Caco-2 (cell line): ENCODE data around the gene AGFG1. TPM values are rescaled to one million over a fixed set of nuclear protein-coding genes. Genes with fewer than 3 reads are reported as not detected.
"Not testable (repeated sequence)": the region's sequence is repeated elsewhere in the genome, so short reads cannot be mapped to it uniquely, and the experiment has no call there.

Source experiments
- BruUV-seq: library from RNA; stranded (reverse); fragments of 400-500 nt; replicated peaks from 2 replicates; lab custom pipeline; 2021; lab: Mats Ljungman, UMichigan
- CTCF ChIA-PET: fragments of 300-600 bp; sonication (Branson Sonifier 250); formaldehyde crosslinking; loops from one replicate; lab custom pipeline; 2022; ENCODE audit warnings: antibody characterized with exemption; lab: Charles Lee
- POLR2A ChIA-PET: fragments of 300-600 bp; sonication (Branson Sonifier 250); formaldehyde crosslinking; loops from one replicate; lab custom pipeline; 2022; ENCODE audit warnings: antibody characterized with exemption; lab: Charles Lee
- DNase-seq, 2 experiments: peaks; one replicate each; pipeline versions ENCODE4 v3.0.0 to v3.0.0-alpha.2; 2020 to 2022
- H3K27me3 ChIP-seq: replicated peaks from 2 replicates; pipeline ENCODE4 v1.6.0; 2011; ENCODE audit warnings: low read length; ENCODE audit not compliant: control insufficient read depth, insufficient read depth
- H3K36me3 ChIP-seq: 2 replicates; pipeline ENCODE4 v1.5.1; 2011; ENCODE audit warnings: low read length; ENCODE audit not compliant: control insufficient read depth, insufficient read depth
- H3K4me1 ChIP-seq: fragments of 250-450 bp; sonication (Bioruptor Pico); 2 replicates; pipeline ENCODE4 v1.5.1; 2020; ENCODE audit warnings: mild to moderate bottlenecking
- H3K4me3 ChIP-seq: 2 replicates; pipeline ENCODE4 v1.5.1; 2011; ENCODE audit warnings: low read depth, mild to moderate bottlenecking, control low read depth, low read length
- H3K9me3 ChIP-seq: fragments of 250-450 bp; sonication (Bioruptor Pico); 2 replicates; pipeline ENCODE4 v1.5.1; 2020; ENCODE audit warnings: mild to moderate bottlenecking, moderate library complexity
- H3K27ac Mint-ChIP-seq: one replicate; pipeline ENCODE4 v1.8.0; 2022; ENCODE audit warnings: mixed read lengths; ENCODE audit not compliant: unreplicated experiment
- H3K27me3 Mint-ChIP-seq: one replicate; pipeline ENCODE4 v1.8.0; 2022; ENCODE audit warnings: mixed read lengths; ENCODE audit not compliant: insufficient read depth, unreplicated experiment
- H3K36me3 Mint-ChIP-seq: one replicate; pipeline ENCODE4 v1.8.0; 2022; ENCODE audit warnings: mild to moderate bottlenecking, mixed read lengths; ENCODE audit not compliant: insufficient read depth, unreplicated experiment
- H3K4me1 Mint-ChIP-seq: one replicate; pipeline ENCODE4 v1.8.0; 2022; ENCODE audit warnings: low read depth, mixed read lengths; ENCODE audit not compliant: unreplicated experiment
- H3K4me3 Mint-ChIP-seq: one replicate; pipeline ENCODE4 v1.8.0; 2022; ENCODE audit warnings: mild to moderate bottlenecking, moderate library complexity, mixed read lengths; ENCODE audit not compliant: unreplicated experiment
- H3K9me3 Mint-ChIP-seq: one replicate; pipeline ENCODE4 v1.8.0; 2022; ENCODE audit warnings: mixed read lengths; ENCODE audit not compliant: unreplicated experiment
- intact Hi-C: fragments of 100-400 bp; cut with micrococcal nuclease; formaldehyde crosslinking; loops from one replicate; pipeline ENCODE4 v1.10.0; 2022; ENCODE audit not compliant: unreplicated experiment
- total RNA-seq: library from RNA; stranded (reverse); gene quantifications from 2 replicates; pipeline ENCODE4 v1.2.3, GENCODE V29; 2022
- TF ChIP-seq, protein P1 (sequence below), 2 experiments: fragments of 200-600 bp in 1 of 2; IDR thresholded peaks; 1 replicate in 1 of 2; 2 replicates in 1 of 2; pipeline versions ENCODE4 v1.5.1 to v1.8.0; 2011 to 2022; ENCODE audit warnings: antibody characterized with exemption in 1 of 2, control low read depth in 1 of 2, inconsistent platforms in 1 of 2, low read depth in 1 of 2, low read length in 1 of 2, mild to moderate bottlenecking in 1 of 2, moderate library complexity in 1 of 2; ENCODE audit not compliant: insufficient read depth in 1 of 2, severe bottlenecking in 1 of 2, unreplicated experiment in 1 of 2

Gene AGFG1
- total RNA-seq, 1 experiment from 2014 or later, result 73.1 TPM

DNA sequence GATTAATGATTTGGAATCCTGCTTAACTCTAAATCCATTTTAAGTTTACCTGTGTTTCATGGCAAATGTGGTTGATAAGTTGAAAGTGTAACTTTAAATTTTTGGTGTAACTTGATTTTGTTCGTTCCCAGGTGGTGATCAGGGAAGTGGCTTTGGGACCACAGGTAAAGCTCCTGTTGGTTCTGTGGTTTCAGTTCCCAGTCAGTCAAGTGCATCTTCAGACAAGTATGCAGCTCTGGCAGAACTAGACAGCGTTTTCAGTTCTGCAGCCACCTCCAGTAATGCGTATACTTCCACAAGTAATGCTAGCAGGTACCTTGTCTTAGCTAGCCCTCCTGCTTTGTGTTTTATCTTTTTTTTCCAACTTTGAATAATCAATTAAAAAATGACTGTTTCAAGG is 62.8 kb downstream of the AGFG1 start:
- intact Hi-C loops, result no loop called here

DNA sequence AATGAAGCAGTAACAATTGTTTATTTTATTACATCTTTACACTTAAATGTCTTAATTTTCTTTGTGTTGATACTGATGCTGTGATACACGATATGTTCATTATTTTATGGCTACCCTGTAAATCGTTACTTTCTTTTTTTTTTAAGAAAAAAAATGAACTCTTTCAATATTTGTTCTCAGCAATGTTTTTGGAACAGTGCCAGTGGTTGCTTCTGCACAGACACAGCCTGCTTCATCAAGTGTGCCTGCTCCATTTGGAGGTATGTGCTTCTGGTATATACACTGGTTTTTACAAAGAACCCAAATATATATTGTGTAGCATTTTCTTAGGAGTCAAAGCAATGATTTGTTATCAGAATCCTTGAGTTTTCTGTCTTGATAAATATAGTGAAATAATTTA is 64.5 kb downstream of the AGFG1 start:
- CTCF ChIA-PET, result no interaction called here
- no peak overlapping the region for H3K4me3 Mint-ChIP-seq
- peaks cover 58% of the 10 kb centered on the region for H3K36me3 Mint-ChIP-seq
- POLR2A ChIA-PET, result interaction anchor here (0.6 kb wide), 1 partner anchor 32 kb away, joined by 3 read pairs; no protein-coding TSS in a partner anchor
- Histone ChIP-seq H3K36me3 (no peaks in the 10 kb centered on the region; the same call in 1 of the 2 replicates), H3K4me3 (no peak overlapping the region), H3K27me3 (no peaks in the 10 kb centered on the region), H3K4me1 (no peaks in the 10 kb centered on the region), H3K9me3 (no peaks in the 10 kb centered on the region)
- TF ChIP-seq, protein P1, sequence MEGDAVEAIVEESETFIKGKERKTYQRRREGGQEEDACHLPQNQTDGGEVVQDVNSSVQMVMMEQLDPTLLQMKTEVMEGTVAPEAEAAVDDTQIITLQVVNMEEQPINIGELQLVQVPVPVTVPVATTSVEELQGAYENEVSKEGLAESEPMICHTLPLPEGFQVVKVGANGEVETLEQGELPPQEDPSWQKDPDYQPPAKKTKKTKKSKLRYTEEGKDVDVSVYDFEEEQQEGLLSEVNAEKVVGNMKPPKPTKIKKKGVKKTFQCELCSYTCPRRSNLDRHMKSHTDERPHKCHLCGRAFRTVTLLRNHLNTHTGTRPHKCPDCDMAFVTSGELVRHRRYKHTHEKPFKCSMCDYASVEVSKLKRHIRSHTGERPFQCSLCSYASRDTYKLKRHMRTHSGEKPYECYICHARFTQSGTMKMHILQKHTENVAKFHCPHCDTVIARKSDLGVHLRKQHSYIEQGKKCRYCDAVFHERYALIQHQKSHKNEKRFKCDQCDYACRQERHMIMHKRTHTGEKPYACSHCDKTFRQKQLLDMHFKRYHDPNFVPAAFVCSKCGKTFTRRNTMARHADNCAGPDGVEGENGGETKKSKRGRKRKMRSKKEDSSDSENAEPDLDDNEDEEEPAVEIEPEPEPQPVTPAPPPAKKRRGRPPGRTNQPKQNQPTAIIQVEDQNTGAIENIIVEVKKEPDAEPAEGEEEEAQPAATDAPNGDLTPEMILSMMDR (IDR thresholded peaks at IDR 0.05; ENCODE audit: insufficient read depth in 1 of 2, low read depth in 1 of 2, low read length in 1 of 2, severe bottlenecking in 1 of 2, unreplicated experiment in 1 of 2), result no peak
- no peaks in the 10 kb centered on the region for H3K27me3 Mint-ChIP-seq
- H3K27ac Mint-ChIP-seq, result no peak overlapping the region
- no peak for DNase-seq
- H3K4me1 Mint-ChIP-seq, result no peaks in the 10 kb centered on the region
- BruUV-seq, result no TSS peak
- H3K9me3 Mint-ChIP-seq, result no peaks in the 10 kb centered on the region
- intact Hi-C loops, result no loop called here

More for the DNA sequence above, 62.8 kb downstream of the AGFG1 start:
- Histone ChIP-seq H3K27me3 (no peaks in the 10 kb centered on the region), H3K9me3 (no peaks in the 10 kb centered on the region), H3K36me3 (no peaks in the 10 kb centered on the region; the same call in 1 of the 2 replicates), H3K4me1 (no peaks in the 10 kb centered on the region), H3K4me3 (no peak overlapping the region)
- ChIA-PET POLR2A (no interaction called here), CTCF (interaction anchor here (0.5 kb wide), 1 partner anchor 62 kb away, joined by 4 read pairs; no protein-coding TSS in a partner anchor)
- Mint-ChIP-seq H3K9me3 (no peaks in the 10 kb centered on the region), H3K27ac (no peak overlapping the region), H3K4me1 (no peaks in the 10 kb centered on the region), H3K4me3 (no peak overlapping the region), H3K27me3 (no peaks in the 10 kb centered on the region), H3K36me3 (peaks cover 45% of the 10 kb centered on the region)
- TF ChIP-seq, protein P1 (IDR thresholded peaks at IDR 0.05; ENCODE audit: insufficient read depth in 1 of 2, low read depth in 1 of 2, low read length in 1 of 2, severe bottlenecking in 1 of 2, unreplicated experiment in 1 of 2), result no peak
- DNase-seq, result no peak
- no TSS peak for BruUV-seq

DNA sequence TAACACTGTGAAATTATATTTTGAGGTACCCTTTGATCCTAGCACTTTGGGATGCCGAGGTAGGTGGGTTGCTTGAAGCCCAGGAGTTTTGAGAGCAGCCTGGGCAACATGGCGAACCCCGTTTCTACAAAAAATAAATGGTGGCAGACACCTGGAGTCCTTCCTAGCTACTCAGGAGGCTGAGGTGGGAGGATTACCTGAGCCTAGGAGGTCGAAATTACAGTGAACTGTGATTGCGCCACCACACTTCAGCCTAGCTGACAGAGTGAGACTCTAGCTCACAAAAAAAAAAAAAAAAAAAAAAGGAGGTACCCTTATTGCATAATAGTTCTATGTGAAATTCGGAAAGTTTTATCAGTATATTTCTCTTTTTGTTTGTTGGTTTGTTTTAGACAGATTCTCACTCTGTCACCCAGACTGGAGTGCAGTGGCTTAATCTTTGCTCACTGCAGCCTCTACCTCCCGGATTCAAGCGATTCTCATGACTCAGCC is 67.6 kb downstream of the AGFG1 start:
- CTCF ChIA-PET, result no interaction called here
- Mint-ChIP-seq H3K9me3 (no peaks in the 10 kb centered on the region), H3K4me3 (no peak overlapping the region), H3K4me1 (no peaks in the 10 kb centered on the region), H3K27ac (no peak overlapping the region), H3K36me3 (peaks cover 63% of the 10 kb centered on the region), H3K27me3 (no peaks in the 10 kb centered on the region)
- POLR2A ChIA-PET, result no interaction called here
- Histone ChIP-seq H3K9me3 (no peaks in the 10 kb centered on the region), H3K4me3 (no peak overlapping the region), H3K27me3 (no peaks in the 10 kb centered on the region), H3K36me3 (no peaks in the 10 kb centered on the region; the same call in 1 of the 2 replicates), H3K4me1 (no peaks in the 10 kb centered on the region)
- TF ChIP-seq, protein P1 (IDR thresholded peaks at IDR 0.05; ENCODE audit: insufficient read depth in 1 of 2, low read depth in 1 of 2, low read length in 1 of 2, severe bottlenecking in 1 of 2, unreplicated experiment in 1 of 2), result no peak
- intact Hi-C loops, result no loop called here
- no peak for DNase-seq
- no TSS peak for BruUV-seq

DNA sequence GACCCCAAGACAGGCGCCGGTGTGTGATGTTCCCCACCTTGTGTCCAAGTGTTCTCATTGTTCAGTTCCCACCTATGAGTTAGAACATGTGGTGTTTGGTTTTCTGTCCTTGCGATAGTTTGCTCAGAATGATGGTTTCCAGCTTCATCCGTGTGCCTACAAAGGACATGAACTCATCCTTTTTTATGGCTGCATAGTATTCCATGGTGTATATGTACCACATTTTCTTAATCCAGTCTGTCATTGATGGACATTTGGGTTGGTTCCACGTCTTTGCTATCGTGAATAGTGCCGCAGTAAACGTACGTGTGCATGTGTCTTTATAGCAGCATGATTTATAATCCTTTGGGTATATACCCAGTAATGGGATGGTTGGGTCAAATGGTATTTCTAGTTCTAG is 68.4 kb downstream of the AGFG1 start:
- H3K4me3 Mint-ChIP-seq, BruUV-seq: not testable (repeated sequence)

More for the DNA sequence above, 68.4 kb downstream of the AGFG1 start:
- H3K4me3 ChIP-seq, H3K36me3 ChIP-seq, H3K4me1 ChIP-seq, H3K4me1 Mint-ChIP-seq, intact Hi-C loops, H3K27me3 ChIP-seq, H3K27ac Mint-ChIP-seq, H3K9me3 Mint-ChIP-seq, POLR2A ChIA-PET, H3K27me3 Mint-ChIP-seq, DNase-seq, H3K9me3 ChIP-seq, CTCF ChIA-PET: not testable (repeated sequence)
- peaks cover 70% of the 10 kb centered on the region for H3K36me3 Mint-ChIP-seq
